Omental fat pad (tissue), 4 donors: ENCODE data around the gene PPIL3. TPM values are rescaled to one million over a fixed set of nuclear protein-coding genes. Genes with fewer than 3 reads are reported as not detected.

Experiments used
- ATAC-seq: fragments of 150-250 bp; one replicate; pipeline ENCODE4 v1.9.1; 2016; ENCODE audit warnings: mild to moderate bottlenecking, moderate library complexity; ENCODE audit not compliant: low FRiP score
- DNase-seq: peaks from one replicate; pipeline ENCODE4 v3.0.0-alpha.2; 2019; ENCODE audit warnings: low spot score
- total RNA-seq, 4 donors: library from RNA; depleted of rRNA; stranded (reverse); fragments of >200 nt; gene quantifications; one replicate each; pipeline ENCODE4 v1.1.0, GENCODE V29; 2016
- TF ChIP-seq, protein P1 (sequence below), 3 donors: fragments of 450-650 bp; IDR thresholded peaks; one replicate each; pipeline ENCODE4 v1.5.1; 2016 to 2017; ENCODE audit warnings: antibody characterized with exemption in 3 of 3, mild to moderate bottlenecking in 3 of 3, moderate library complexity in 2 of 3

PPIL3 gene
- total RNA-seq, 4 donors from 2014 or later, result 14.7 to 39.6 (median 27.1) TPM

DNA sequence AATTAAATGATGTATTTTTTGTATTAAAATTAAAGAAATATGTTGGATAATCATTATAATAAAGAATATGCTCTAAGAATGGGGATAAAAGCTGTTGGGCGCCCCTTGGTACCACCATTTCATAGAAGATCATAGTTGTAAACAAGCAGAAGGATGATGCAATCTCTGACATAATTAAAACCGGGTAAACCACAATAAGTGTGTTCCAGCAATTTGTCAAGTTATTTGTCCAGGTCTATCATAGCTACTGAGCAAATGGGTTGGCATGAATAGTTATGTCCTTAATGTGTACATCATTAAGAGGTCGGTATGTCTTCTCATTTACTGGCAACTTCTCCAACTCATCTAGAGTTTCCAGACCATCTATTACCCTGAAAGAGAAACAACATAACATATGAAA, 17.7 kb downstream of the PPIL3 start:
- ATAC-seq, result no peak
- no peak for DNase-seq

DNA sequence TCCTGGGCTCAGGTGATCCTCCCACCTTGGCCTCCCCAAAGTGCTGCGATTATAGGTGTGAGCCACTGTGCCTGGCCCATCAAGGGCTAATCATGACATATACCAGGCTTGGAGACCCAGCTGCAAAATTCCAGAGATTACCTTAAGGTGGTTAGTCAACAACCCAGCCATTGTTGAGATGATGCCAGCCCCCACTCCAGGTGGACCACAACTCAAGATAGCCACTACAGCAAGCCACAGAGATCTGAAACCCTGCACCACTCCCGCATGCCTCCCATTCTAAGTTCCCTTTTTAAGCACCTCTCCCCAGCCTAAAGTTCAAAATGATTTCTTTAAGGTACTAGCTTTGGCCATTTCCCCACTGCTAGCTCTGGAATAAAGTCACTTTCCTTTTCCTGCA, 19.9 kb downstream of the PPIL3 start:
- ATAC-seq, result no peak
- TF ChIP-seq, protein P1, sequence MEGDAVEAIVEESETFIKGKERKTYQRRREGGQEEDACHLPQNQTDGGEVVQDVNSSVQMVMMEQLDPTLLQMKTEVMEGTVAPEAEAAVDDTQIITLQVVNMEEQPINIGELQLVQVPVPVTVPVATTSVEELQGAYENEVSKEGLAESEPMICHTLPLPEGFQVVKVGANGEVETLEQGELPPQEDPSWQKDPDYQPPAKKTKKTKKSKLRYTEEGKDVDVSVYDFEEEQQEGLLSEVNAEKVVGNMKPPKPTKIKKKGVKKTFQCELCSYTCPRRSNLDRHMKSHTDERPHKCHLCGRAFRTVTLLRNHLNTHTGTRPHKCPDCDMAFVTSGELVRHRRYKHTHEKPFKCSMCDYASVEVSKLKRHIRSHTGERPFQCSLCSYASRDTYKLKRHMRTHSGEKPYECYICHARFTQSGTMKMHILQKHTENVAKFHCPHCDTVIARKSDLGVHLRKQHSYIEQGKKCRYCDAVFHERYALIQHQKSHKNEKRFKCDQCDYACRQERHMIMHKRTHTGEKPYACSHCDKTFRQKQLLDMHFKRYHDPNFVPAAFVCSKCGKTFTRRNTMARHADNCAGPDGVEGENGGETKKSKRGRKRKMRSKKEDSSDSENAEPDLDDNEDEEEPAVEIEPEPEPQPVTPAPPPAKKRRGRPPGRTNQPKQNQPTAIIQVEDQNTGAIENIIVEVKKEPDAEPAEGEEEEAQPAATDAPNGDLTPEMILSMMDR (IDR thresholded peaks at IDR 0.05), result no peak
- no peak for DNase-seq

More for the DNA sequence above, 17.7 kb downstream of the PPIL3 start:
- TF ChIP-seq, protein P1 (IDR thresholded peaks at IDR 0.05), result no peak

DNA sequence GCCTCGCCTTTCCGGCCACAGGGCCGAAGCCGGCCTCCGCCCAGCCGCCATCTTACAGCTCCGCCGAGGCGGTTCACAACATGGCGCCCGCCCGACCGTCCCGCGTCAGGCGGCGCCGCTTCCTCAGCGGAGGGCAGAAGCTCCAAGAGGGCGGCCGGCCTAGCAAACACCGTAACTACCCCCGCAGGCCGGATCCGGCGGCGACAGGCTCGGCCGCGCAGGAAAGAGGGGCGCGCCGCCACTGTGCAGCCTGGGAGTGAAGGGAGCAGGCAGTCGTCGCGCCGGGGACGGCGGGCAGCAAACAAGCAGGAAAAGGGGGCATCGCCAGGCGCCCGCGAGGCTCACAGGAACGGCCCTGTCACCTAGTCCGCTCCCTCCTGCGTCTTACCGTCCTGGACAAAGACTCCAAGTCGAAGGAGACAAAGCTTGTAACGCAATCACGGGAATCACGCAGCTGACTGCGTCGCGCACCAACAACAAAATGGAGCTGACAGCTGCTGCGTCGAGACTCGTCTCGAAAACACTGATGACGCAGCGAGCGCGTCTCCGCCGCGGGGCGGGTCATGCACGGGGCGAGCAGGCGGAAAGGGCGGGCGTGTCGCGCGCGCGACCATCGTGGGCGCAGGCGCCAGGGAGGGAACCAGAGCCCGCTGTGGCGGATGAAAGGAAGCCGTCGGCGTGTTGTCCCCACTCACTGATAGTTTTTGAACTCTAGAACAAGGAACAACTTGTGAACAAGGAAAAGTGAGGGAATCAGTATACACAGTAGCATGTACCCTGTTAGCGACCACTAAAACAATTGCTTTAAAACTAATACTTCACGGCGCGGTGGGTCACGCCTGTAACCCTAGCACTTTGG, 24.5 kb downstream of the PPIL3 start, which contains the start of gene CLK1:
TSS of gene CLK1 (minus strand) at position 483 of the 859 bp plus-strand sequence. CDS start 2,796 bp downstream, outside the sequence.
- ATAC-seq (peak; percentile 88), DNase-seq (peak; percentile 86)
- TF ChIP-seq, protein P1 (IDR thresholded peaks at IDR 0.05), result no peak

DNA sequence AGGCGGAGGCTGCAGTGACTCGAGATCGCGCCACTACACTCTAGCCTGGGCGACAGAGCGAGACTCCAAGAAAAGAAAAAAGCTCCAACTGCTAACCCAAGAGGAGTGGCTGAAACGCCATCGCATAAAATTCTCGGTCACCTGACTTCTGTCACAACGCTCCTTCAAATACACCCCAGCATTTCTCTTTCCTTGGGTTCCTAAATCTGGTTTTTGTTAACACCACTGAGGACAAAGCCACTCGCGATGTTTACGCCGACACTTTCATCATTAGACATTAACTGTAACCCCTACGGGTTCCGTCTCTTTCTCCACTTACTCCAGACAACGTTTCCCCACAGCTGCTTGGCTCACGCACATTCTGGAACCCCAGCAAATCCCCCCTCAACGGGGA, 25.1 kb downstream of the PPIL3 start:
- TF ChIP-seq, protein P1 (IDR thresholded peaks at IDR 0.05), result no peak
- ATAC-seq (no peak), DNase-seq (no peak)

DNA sequence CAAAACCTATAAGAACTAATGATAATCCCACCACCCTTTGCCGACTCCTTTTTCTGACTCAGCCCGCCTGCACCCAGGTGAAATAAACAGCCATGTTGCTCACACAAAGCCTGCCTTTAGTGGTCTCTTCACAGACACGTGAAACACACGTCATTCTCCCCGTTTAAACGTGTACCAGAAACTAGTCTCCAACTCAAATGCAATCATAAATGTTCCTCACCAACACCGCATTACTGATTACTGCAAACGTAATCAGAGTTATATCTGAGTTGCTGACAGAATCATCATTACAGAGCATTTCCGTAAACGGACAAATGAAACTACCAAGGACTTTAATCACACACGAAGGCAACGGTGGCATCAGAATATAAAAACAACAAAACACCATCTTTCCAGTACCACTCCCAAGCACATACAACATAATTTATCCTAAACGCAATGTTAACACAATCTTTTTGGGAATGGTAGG, 26.3 kb downstream of the PPIL3 start:
- DNase-seq (no peak), ATAC-seq (no peak)
- TF ChIP-seq, protein P1 (IDR thresholded peaks at IDR 0.05), result no peak

DNA sequence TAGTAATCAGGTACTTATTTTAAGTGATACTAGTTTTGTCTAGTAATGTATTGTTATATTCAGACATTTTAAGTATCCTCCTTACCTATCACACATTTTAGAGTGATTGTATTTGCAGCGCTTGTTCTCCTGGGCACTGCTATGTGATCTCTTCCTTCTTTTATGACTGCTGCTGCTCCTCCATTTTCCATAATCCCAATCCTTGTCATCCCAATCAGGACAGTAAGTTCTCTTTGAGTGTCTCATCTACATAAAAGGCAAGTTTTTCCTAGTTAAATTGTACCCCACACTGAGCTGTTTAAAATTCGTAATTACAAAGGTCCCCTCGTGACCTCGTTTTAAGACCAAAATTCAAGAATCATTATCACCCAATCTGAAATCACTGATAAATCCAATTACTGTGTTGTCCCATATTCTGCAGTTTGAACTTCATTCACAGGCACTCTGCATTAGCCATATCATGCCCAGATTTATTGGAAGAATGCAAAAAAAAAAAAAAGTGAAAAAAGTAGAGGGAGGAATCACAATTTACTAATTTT, 27.2 kb downstream of the PPIL3 start:
- no peak for DNase-seq
- ATAC-seq, result no peak
- TF ChIP-seq, protein P1 (IDR thresholded peaks at IDR 0.05), result no peak
